SJCRH30 (cell line): ENCODE measurements around the gene GGT6. TPM values are rescaled to one million over a fixed set of nuclear protein-coding genes. Genes with fewer than 3 reads are reported as not detected.

Experiments used
- DNase-seq, 2 experiments: peaks; one replicate each; pipeline ENCODE4 v3.0.0-alpha.2; 2015 to 2020
- H3K27ac ChIP-seq: fragments of 250-450 bp; sonication (Bioruptor Pico); 2 replicates; pipeline ENCODE4 v1.5.1; 2020; ENCODE audit warnings: mild to moderate bottlenecking, moderate library complexity
- H3K27me3 ChIP-seq: fragments of 250-450 bp; sonication (Bioruptor Pico); 2 replicates; pipeline ENCODE4 v1.5.1; 2020; ENCODE audit warnings: mild to moderate bottlenecking, moderate library complexity
- H3K36me3 ChIP-seq: fragments of 250-450 bp; sonication (Bioruptor Pico); 2 replicates; pipeline ENCODE4 v1.5.1; 2020; ENCODE audit warnings: mild to moderate bottlenecking, moderate library complexity
- H3K4me1 ChIP-seq: fragments of 250-450 bp; sonication (Bioruptor Pico); 2 replicates; pipeline ENCODE4 v1.5.1; 2020; ENCODE audit warnings: mild to moderate bottlenecking, moderate library complexity
- H3K4me3 ChIP-seq: fragments of 250-450 bp; sonication (Bioruptor Pico); 2 replicates; pipeline ENCODE4 v1.5.1; 2020; ENCODE audit warnings: mild to moderate bottlenecking, moderate library complexity
- H3K9me3 ChIP-seq: fragments of 250-450 bp; sonication (Bioruptor Pico); replicated peaks from 2 replicates; pipeline ENCODE4 v1.5.1; 2020; ENCODE audit warnings: mild to moderate bottlenecking, moderate library complexity
- total RNA-seq: library from RNA; depleted of rRNA; stranded (reverse); fragments of >200 nt; shearing (Covaris generic); gene quantifications from 2 replicates; pipeline ENCODE4 v1.2.3, GENCODE V29; 2014

Gene GGT6
- total RNA-seq, 1 experiment from 2014 or later = not detected

GRCh38 chr17:4523946-4524345 lies 36.4 kb downstream of the GGT6 start:
- H3K9me3 ChIP-seq = no peaks in the 10 kb centered on the region
- H3K4me3 ChIP-seq = no peak overlapping the region
- H3K27me3 ChIP-seq = no peaks in the 10 kb centered on the region
- no peaks in the 10 kb centered on the region; the same call in 1 of the 2 replicates for H3K4me1 ChIP-seq
- H3K27ac ChIP-seq = no peak overlapping the region
- no peak for DNase-seq
- no peaks in the 10 kb centered on the region for H3K36me3 ChIP-seq

- Histone ChIP-seq H3K4me1 (no peaks in the 10 kb centered on the region; the same call in 1 of the 2 replicates), H3K36me3 (no peaks in the 10 kb centered on the region), H3K27me3 (no peaks in the 10 kb centered on the region), H3K9me3 (no peaks in the 10 kb centered on the region), H3K27ac (no peak overlapping the region), H3K4me3 (no peak overlapping the region)
- DNase-seq = no peak
Measured at GRCh38 chr17:4522661-4523060, 37.7 kb downstream of the GGT6 start.

GRCh38 chr17:4520894-4521600 lies 39.3 kb downstream of the GGT6 start:
- DNase-seq = no peak
- Histone ChIP-seq H3K4me3 (no peak overlapping the region), H3K9me3 (no peaks in the 10 kb centered on the region), H3K27me3 (no peaks in the 10 kb centered on the region), H3K27ac (no peak overlapping the region), H3K4me1 (no peaks in the 10 kb centered on the region; the same call in 1 of the 2 replicates), H3K36me3 (no peaks in the 10 kb centered on the region)

- Histone ChIP-seq H3K36me3 (no peaks in the 10 kb centered on the region), H3K27ac (no peak overlapping the region), H3K27me3 (no peaks in the 10 kb centered on the region), H3K9me3 (no peaks in the 10 kb centered on the region), H3K4me1 (no peaks in the 10 kb centered on the region; the same call in 1 of the 2 replicates), H3K4me3 (no peak overlapping the region)
- DNase-seq = no peak
Measured at GRCh38 chr17:4520060-4520893, 40.1 kb downstream of the GGT6 start.

GRCh38 chr17:4519361-4519788 lies 41.0 kb downstream of the GGT6 start:
- Histone ChIP-seq H3K4me1 (no peaks in the 10 kb centered on the region; the same call in 1 of the 2 replicates), H3K27ac (no peak overlapping the region), H3K27me3 (no peaks in the 10 kb centered on the region)

GRCh38 chr17:4518901-4519300 lies 41.5 kb downstream of the GGT6 start:
- Histone ChIP-seq H3K27me3 (no peaks in the 10 kb centered on the region), H3K36me3 (no peaks in the 10 kb centered on the region)

More at GRCh38 chr17:4519361-4519788, 41.0 kb downstream of the GGT6 start:
- Histone ChIP-seq H3K36me3 (no peaks in the 10 kb centered on the region), H3K4me3 (no peak overlapping the region), H3K9me3 (no peaks in the 10 kb centered on the region)
- DNase-seq = no peak

GRCh38 chr17:4516735-4517134 lies 43.6 kb downstream of the GGT6 start:
- no peak overlapping the region for H3K27ac ChIP-seq

More at GRCh38 chr17:4518901-4519300, 41.5 kb downstream of the GGT6 start:
- Histone ChIP-seq H3K4me3 (no peak overlapping the region), H3K27ac (no peak overlapping the region), H3K4me1 (no peaks in the 10 kb centered on the region; the same call in 1 of the 2 replicates), H3K9me3 (no peaks in the 10 kb centered on the region)
- DNase-seq = peak; percentile 33 to 54

GRCh38 chr17:4515501-4515900 lies 44.9 kb downstream of the GGT6 start:
- DNase-seq = no peak
- Histone ChIP-seq H3K9me3 (no peaks in the 10 kb centered on the region), H3K4me3 (no peak overlapping the region), H3K36me3 (no peaks in the 10 kb centered on the region), H3K27me3 (no peaks in the 10 kb centered on the region), H3K27ac (no peak overlapping the region), H3K4me1 (no peaks in the 10 kb centered on the region; the same call in 1 of the 2 replicates)

More at GRCh38 chr17:4516735-4517134, 43.6 kb downstream of the GGT6 start:
- H3K9me3 ChIP-seq = no peaks in the 10 kb centered on the region
- no peaks in the 10 kb centered on the region for H3K27me3 ChIP-seq
- no peak overlapping the region for H3K4me3 ChIP-seq
- no peaks in the 10 kb centered on the region for H3K36me3 ChIP-seq
- no peaks in the 10 kb centered on the region; the same call in 1 of the 2 replicates for H3K4me1 ChIP-seq
- no peak for DNase-seq

GRCh38 chr17:4514779-4515178 lies 45.6 kb downstream of the GGT6 start:
- DNase-seq = no peak
- no peaks in the 10 kb centered on the region for H3K36me3 ChIP-seq
- no peaks in the 10 kb centered on the region; the same call in 1 of the 2 replicates for H3K4me1 ChIP-seq

GRCh38 chr17:4514206-4514605 lies 46.2 kb downstream of the GGT6 start:
- no peak overlapping the region for H3K4me3 ChIP-seq
- no peaks in the 10 kb centered on the region for H3K9me3 ChIP-seq
- no peak overlapping the region for H3K27ac ChIP-seq
- no peaks in the 10 kb centered on the region; the same call in 1 of the 2 replicates for H3K4me1 ChIP-seq
- H3K27me3 ChIP-seq = no peaks in the 10 kb centered on the region
- no peak for DNase-seq
- H3K36me3 ChIP-seq = no peaks in the 10 kb centered on the region

More at GRCh38 chr17:4514779-4515178, 45.6 kb downstream of the GGT6 start:
- Histone ChIP-seq H3K27me3 (no peaks in the 10 kb centered on the region), H3K4me3 (no peak overlapping the region), H3K9me3 (no peaks in the 10 kb centered on the region), H3K27ac (no peak overlapping the region)

- DNase-seq = no peak
- H3K4me1 ChIP-seq = no peaks in the 10 kb centered on the region
Measured at GRCh38 chr17:4513113-4514032, 47.0 kb downstream of the GGT6 start.

GRCh38 chr17:4512156-4513112 lies 47.9 kb downstream of the GGT6 start:
- DNase-seq = peak in 1 of 2 experiments; percentile 26
- no peak overlapping the region for H3K27ac ChIP-seq
- H3K4me3 ChIP-seq = no peak overlapping the region
- no peaks in the 10 kb centered on the region for H3K9me3 ChIP-seq
- H3K27me3 ChIP-seq = no peaks in the 10 kb centered on the region
- no peaks in the 10 kb centered on the region for H3K4me1 ChIP-seq
- H3K36me3 ChIP-seq = no peaks in the 10 kb centered on the region

More at GRCh38 chr17:4513113-4514032, 47.0 kb downstream of the GGT6 start:
- H3K27me3 ChIP-seq = no peaks in the 10 kb centered on the region
- H3K36me3 ChIP-seq = no peaks in the 10 kb centered on the region
- H3K27ac ChIP-seq = no peak overlapping the region
- H3K4me3 ChIP-seq = no peak overlapping the region
- H3K9me3 ChIP-seq = no peaks in the 10 kb centered on the region

GRCh38 chr17:4511199-4511932 lies 49.0 kb downstream of the GGT6 start:
- no peaks in the 10 kb centered on the region for H3K9me3 ChIP-seq
- no peaks in the 10 kb centered on the region for H3K27me3 ChIP-seq
- H3K4me1 ChIP-seq = no peaks in the 10 kb centered on the region
- H3K27ac ChIP-seq = no peak overlapping the region
- H3K4me3 ChIP-seq = no peak overlapping the region
- DNase-seq = no peak
- no peaks in the 10 kb centered on the region for H3K36me3 ChIP-seq
